HUES6 (cell line): ENCODE measurements around the gene TSHR.
"Not testable (repeated sequence)": the region's sequence is repeated elsewhere in the genome, so short reads cannot be mapped to it uniquely, and the experiment has no call there.

Experiments
- H3K27ac ChIP-seq: 2 replicates; pipeline ENCODE4 v1.7.0; 2013; ENCODE audit warnings: low read depth, mild to moderate bottlenecking, low read length, inconsistent platforms
- H3K27me3 ChIP-seq: 2 replicates; pipeline ENCODE4 v1.6.1; 2013; ENCODE audit warnings: low read length; ENCODE audit not compliant: control insufficient read depth, insufficient read depth
- H3K36me3 ChIP-seq: 2 replicates; pipeline ENCODE4 v1.6.1; 2013; ENCODE audit warnings: low read length; ENCODE audit not compliant: control insufficient read depth, insufficient read depth
- H3K4me1 ChIP-seq: 2 replicates; pipeline ENCODE4 v1.6.1; 2013; ENCODE audit warnings: low read length; ENCODE audit not compliant: control insufficient read depth, insufficient read depth
- H3K4me3 ChIP-seq: 2 replicates; pipeline ENCODE4 v1.5.1; 2013; ENCODE audit warnings: low read depth, low read length
- H3K9ac ChIP-seq: one replicate; pipeline ENCODE4 v1.6.1; 2013; ENCODE audit warnings: mild to moderate bottlenecking, low read length
- H3K9me3 ChIP-seq: 2 replicates; pipeline ENCODE4 v1.6.1; 2013; ENCODE audit warnings: low read depth, low read length; ENCODE audit not compliant: control insufficient read depth, insufficient read depth

The TSHR gene

GRCh38 chr14:81028461-81028860 is 73.0 kb downstream of the TSHR start:
- H3K4me3 ChIP-seq: no peak overlapping the region
- no peaks in the 10 kb centered on the region for H3K36me3 ChIP-seq
- no peaks in the 10 kb centered on the region for H3K27me3 ChIP-seq
- no peaks in the 10 kb centered on the region for H3K9me3 ChIP-seq
- H3K27ac ChIP-seq: no peak overlapping the region
- H3K9ac ChIP-seq: no peak overlapping the region
- H3K4me1 ChIP-seq: no peaks in the 10 kb centered on the region

- no peak overlapping the region for H3K27ac ChIP-seq
- no peaks in the 10 kb centered on the region for H3K9me3 ChIP-seq
- H3K4me1 ChIP-seq: no peaks in the 10 kb centered on the region
- no peak overlapping the region for H3K9ac ChIP-seq
- H3K36me3 ChIP-seq: no peaks in the 10 kb centered on the region
- no peaks in the 10 kb centered on the region for H3K27me3 ChIP-seq
- no peak overlapping the region for H3K4me3 ChIP-seq
These were observed 76.1 kb downstream of the TSHR start for GRCh38 chr14:81031488-81031887.

GRCh38 chr14:81033698-81034240 is 78.3 kb downstream of the TSHR start:
- H3K9ac ChIP-seq: no peak overlapping the region
- no peaks in the 10 kb centered on the region for H3K4me1 ChIP-seq
- no peaks in the 10 kb centered on the region for H3K27me3 ChIP-seq
- H3K9me3 ChIP-seq: no peaks in the 10 kb centered on the region
- no peaks in the 10 kb centered on the region for H3K36me3 ChIP-seq
- no peak overlapping the region for H3K27ac ChIP-seq
- no peak overlapping the region for H3K4me3 ChIP-seq

- Histone ChIP-seq H3K4me1 (no peaks in the 10 kb centered on the region), H3K9ac (no peak overlapping the region), H3K27ac (no peak overlapping the region), H3K9me3 (peaks cover 2% of the 10 kb centered on the region; the same call in 1 of the 2 replicates), H3K36me3 (no peaks in the 10 kb centered on the region), H3K27me3 (no peaks in the 10 kb centered on the region), H3K4me3 (no peak overlapping the region)
These were observed 87.0 kb downstream of the TSHR start for GRCh38 chr14:81042438-81042837.

GRCh38 chr14:81051547-81051946 is 96.1 kb downstream of the TSHR start:
- no peak overlapping the region for H3K27ac ChIP-seq

GRCh38 chr14:81054057-81054456 is 98.6 kb downstream of the TSHR start:
- not testable (repeated sequence) for H3K27me3 ChIP-seq, H3K4me3 ChIP-seq, H3K27ac ChIP-seq, H3K9ac ChIP-seq, H3K4me1 ChIP-seq, H3K36me3 ChIP-seq
- peaks cover 14% of the 10 kb centered on the region for H3K9me3 ChIP-seq

More at GRCh38 chr14:81051547-81051946, 96.1 kb downstream of the TSHR start:
- no peaks in the 10 kb centered on the region for H3K4me1 ChIP-seq
- H3K36me3 ChIP-seq: no peaks in the 10 kb centered on the region
- no peaks in the 10 kb centered on the region for H3K27me3 ChIP-seq
- no peak overlapping the region for H3K4me3 ChIP-seq
- H3K9me3 ChIP-seq: peaks cover 14% of the 10 kb centered on the region
- H3K9ac ChIP-seq: no peak overlapping the region

- H3K27me3 ChIP-seq: no peaks in the 10 kb centered on the region
- no peak overlapping the region for H3K4me3 ChIP-seq
- no peaks in the 10 kb centered on the region for H3K36me3 ChIP-seq
- no peak overlapping the region for H3K27ac ChIP-seq
- H3K9ac ChIP-seq: no peak overlapping the region
- no peaks in the 10 kb centered on the region for H3K4me1 ChIP-seq
- peaks cover 14% of the 10 kb centered on the region for H3K9me3 ChIP-seq
These were observed 100.5 kb downstream of the TSHR start for GRCh38 chr14:81055971-81056370.

- Histone ChIP-seq H3K4me1 (no peaks in the 10 kb centered on the region), H3K36me3 (no peaks in the 10 kb centered on the region), H3K9me3 (no peaks in the 10 kb centered on the region), H3K4me3 (no peak overlapping the region), H3K9ac (no peak overlapping the region), H3K27me3 (no peaks in the 10 kb centered on the region), H3K27ac (no peak overlapping the region)
These were observed 107.0 kb downstream of the TSHR start for GRCh38 chr14:81062380-81062779.

GRCh38 chr14:81062816-81063215 is 107.4 kb downstream of the TSHR start:
- Histone ChIP-seq H3K9me3 (no peaks in the 10 kb centered on the region), H3K27me3 (no peaks in the 10 kb centered on the region), H3K36me3 (no peaks in the 10 kb centered on the region), H3K4me1 (no peaks in the 10 kb centered on the region), H3K27ac (no peak overlapping the region), H3K9ac (no peak overlapping the region), H3K4me3 (no peak overlapping the region)

GRCh38 chr14:81066672-81067071 is 111.3 kb downstream of the TSHR start:
- Histone ChIP-seq H3K27ac (no peak overlapping the region), H3K36me3 (no peaks in the 10 kb centered on the region), H3K9me3 (0 out of 2 replicates have a peak, but pooled peaks cover 3% of the 10 kb centered on the region)

GRCh38 chr14:81067156-81067555 is 111.7 kb downstream of the TSHR start:
- no peak overlapping the region for H3K9ac ChIP-seq
- H3K9me3 ChIP-seq: 0 out of 2 replicates have a peak, but pooled peaks cover 3% of the 10 kb centered on the region
- no peak overlapping the region for H3K27ac ChIP-seq
- no peak overlapping the region for H3K4me3 ChIP-seq
- H3K4me1 ChIP-seq: no peaks in the 10 kb centered on the region
- H3K27me3 ChIP-seq: no peaks in the 10 kb centered on the region
- no peaks in the 10 kb centered on the region for H3K36me3 ChIP-seq

More at GRCh38 chr14:81066672-81067071, 111.3 kb downstream of the TSHR start:
- no peak overlapping the region for H3K4me3 ChIP-seq
- no peaks in the 10 kb centered on the region for H3K4me1 ChIP-seq
- no peaks in the 10 kb centered on the region for H3K27me3 ChIP-seq
- H3K9ac ChIP-seq: no peak overlapping the region
